Omental fat pad (tissue), 4 donors: ENCODE measurements around the gene ZFHX3. TPM values are rescaled to one million over a fixed set of nuclear protein-coding genes. Genes with fewer than 3 reads are reported as not detected.
A peak's percentile ranks its signal among the peaks of the same experiment; 100 is the strongest.

Source experiments
- ATAC-seq: fragments of 150-250 bp; one replicate; pipeline ENCODE4 v1.9.1; 2016; ENCODE audit warnings: mild to moderate bottlenecking, moderate library complexity; ENCODE audit not compliant: low FRiP score
- DNase-seq: peaks from one replicate; pipeline ENCODE4 v3.0.0-alpha.2; 2019; ENCODE audit warnings: low spot score
- CTCF ChIP-seq, 3 donors: fragments of 450-650 bp; IDR thresholded peaks; one replicate each; pipeline ENCODE4 v1.5.1; 2016 to 2017; ENCODE audit warnings: antibody characterized with exemption in 3 of 3, mild to moderate bottlenecking in 3 of 3, moderate library complexity in 2 of 3
- total RNA-seq, 4 donors: library from RNA; depleted of rRNA; stranded (reverse); fragments of >200 nt; gene quantifications; one replicate each; pipeline ENCODE4 v1.1.0, GENCODE V29; 2016

ZFHX3 gene
- total RNA-seq, 4 donors from 2014 or later = 11.8 to 35.2 (median 13.7) TPM

GRCh38 chr16:72879846-72880245, 168.1 kb downstream of the ZFHX3 start:
- TF ChIP-seq CTCF (IDR thresholded peaks at IDR 0.05) = no peak
- no peak for ATAC-seq
- no peak for DNase-seq

- no peak for TF ChIP-seq CTCF (IDR thresholded peaks at IDR 0.05)
- DNase-seq (no peak), ATAC-seq (no peak)
Observed at GRCh38 chr16:72878301-72879269, 169.3 kb downstream of the ZFHX3 start.

- no peak for DNase-seq
- TF ChIP-seq CTCF (IDR thresholded peaks at IDR 0.05) = no peak
- ATAC-seq = peak; percentile 49
Observed at GRCh38 chr16:72877374-72878028, 170.4 kb downstream of the ZFHX3 start.

- DNase-seq (no peak), ATAC-seq (no peak)
- TF ChIP-seq CTCF (IDR thresholded peaks at IDR 0.05) = no peak
Observed at GRCh38 chr16:72876981-72877373, 171.0 kb downstream of the ZFHX3 start.

GRCh38 chr16:72876221-72876620, 171.7 kb downstream of the ZFHX3 start:
- TF ChIP-seq CTCF (IDR thresholded peaks at IDR 0.05) = no peak
- DNase-seq (no peak), ATAC-seq (no peak)

GRCh38 chr16:72875291-72876031, 172.5 kb downstream of the ZFHX3 start:
- TF ChIP-seq CTCF (IDR thresholded peaks at IDR 0.05) = no peak
- ATAC-seq = no peak
- no peak for DNase-seq
